ENCODE results near the gene KLF13. TPM values are rescaled to one million over a fixed set of nuclear protein-coding genes. Genes with fewer than 3 reads are reported as not detected.

KLF13 gene
- total RNA-seq, 1 donor from 2014 or later = 30.8 TPM

DNA sequence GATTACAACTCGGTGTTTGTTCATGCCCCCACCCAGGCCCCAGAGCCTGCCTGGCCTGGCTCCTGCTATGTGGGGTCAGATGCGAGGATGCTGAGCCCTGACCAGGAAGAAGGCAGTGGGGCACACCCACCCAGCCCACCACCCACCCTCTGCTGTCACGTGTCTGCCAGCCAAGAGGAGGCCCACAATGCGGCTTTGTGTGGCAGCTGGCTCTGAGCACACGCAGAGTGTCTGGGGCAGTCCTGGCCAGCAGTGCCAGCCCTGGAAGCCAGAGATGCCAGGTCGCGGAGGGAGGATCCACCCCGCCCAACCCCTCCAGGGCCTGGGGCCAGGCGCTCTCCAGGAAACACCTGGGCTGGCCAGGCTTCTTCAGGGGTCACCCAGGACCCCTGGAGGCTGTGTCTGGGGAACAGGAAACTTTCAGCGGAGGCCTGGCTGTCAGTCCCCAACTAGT lies 26.4 kb upstream of the KLF13 start:
- DNase-seq = no peak

GRCh38 chr15:31300981-31301672 lies 25.5 kb upstream of the KLF13 start:
- no peak for DNase-seq

- DNase-seq = no peak
Measured at GRCh38 chr15:31301673-31301990, 25.0 kb upstream of the KLF13 start.

- DNase-seq = no peak
Measured at GRCh38 chr15:31302029-31302657, 24.5 kb upstream of the KLF13 start.

DNA sequence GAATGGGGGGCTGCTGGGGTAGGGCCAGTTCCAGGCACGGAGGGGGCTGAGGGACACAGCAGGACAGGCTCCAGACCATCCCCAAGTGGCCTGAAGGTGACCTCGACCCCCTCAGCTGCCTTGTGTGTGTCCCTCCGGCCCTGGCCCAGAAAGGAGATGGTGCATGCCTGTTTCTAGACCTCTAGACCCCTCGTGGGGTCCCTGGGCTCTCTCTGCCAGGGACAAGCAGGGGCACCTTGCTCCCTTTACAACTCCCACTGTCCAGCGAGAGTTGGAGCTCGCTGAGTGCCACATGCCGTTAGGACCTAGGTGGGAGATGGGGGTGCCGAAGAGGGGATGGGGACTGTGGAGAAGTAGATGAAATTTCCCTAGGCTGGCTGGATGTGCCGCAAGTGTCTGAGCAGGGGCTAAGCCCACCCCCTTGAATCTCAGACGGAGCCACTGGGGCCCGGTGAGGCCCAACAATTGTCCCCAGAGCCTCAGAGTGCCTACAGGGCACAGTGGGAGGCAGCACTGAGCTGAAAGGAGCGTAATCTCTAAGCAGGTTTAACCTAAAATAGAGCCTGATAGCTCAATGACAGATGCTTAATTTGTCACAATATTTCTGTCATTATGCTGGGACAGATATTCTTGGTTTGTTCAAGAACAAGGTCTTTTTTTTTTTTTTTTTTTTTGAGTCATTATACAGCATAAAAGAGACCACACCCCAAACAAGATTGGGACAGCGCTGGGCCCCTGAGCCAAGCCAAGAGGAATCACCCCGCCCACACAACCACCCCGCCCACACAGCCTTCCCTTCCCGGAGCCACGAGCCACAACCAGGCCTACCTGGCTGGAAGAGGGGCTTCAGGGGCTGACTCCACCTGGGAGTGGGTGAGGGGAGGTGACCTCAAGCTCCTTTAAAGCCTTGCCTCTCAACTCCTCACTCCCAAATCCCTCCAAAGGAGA lies 23.6 kb upstream of the KLF13 start:
- DNase-seq = no peak

DNA sequence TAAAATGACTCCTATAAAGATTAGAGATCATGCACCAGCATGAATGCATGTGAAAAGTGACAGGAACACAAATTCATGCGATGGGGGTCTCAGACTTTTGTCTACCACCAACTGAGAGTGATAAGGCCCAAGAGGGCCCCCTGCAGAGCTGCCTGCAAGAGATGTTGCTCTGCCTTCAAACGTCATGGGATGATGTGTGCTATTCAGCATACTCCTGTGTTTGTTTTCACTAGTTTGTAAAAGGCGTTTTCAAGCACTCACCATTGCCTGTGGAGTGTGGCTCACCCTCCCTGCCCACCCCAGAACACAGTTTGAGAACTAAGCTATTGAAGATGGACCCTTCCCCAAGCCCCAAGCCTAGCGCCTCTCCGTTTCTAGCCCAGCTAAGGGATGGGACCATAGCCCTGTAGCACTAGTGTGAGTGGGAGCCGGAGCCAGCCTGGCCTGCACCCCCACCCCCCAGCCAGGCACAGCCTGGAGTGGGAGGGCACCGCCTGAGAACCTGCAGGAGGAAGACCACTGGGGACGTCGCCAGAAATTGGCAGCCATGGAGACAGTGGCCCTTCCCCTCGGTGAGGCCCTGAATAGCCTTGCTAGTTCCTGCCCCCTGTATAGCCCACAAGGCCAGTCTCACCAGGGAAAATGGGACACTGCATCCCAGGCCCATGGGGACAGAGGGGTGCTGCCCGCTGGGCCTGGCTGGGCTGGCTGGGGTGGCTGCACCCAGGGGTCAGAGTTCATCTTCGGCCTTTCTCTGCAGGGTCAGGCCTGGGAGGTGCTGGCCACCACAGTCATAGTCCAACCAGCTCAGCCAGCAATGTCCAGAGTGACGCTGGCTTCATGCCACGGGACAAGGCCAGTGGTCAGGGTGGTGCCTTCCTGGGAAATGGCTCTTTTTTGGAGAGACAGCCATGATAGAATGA lies 22.6 kb upstream of the KLF13 start:
- no peak for DNase-seq

GRCh38 chr15:31304751-31305365 lies 21.8 kb upstream of the KLF13 start:
- no peak for DNase-seq

DNA sequence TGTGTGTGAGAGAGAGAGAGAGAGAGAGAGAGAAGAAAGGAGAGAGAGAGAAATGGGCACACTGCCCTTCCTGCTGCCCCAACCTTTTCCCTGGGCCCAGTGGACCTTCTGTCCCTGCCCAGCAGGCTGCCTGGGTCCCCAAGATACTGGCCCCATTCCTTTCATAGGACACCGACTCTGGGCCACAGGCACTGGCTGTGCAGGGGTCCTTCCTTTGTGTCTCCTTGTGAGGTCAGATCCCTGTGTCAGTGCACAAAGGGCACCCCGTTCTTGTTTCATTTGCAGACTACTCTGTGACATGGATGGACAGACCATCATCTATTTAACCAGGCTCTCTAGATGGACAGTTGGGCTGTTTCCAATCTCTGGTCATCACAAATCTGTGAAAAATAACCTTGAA lies 21.3 kb upstream of the KLF13 start:
- no peak for DNase-seq

DNA sequence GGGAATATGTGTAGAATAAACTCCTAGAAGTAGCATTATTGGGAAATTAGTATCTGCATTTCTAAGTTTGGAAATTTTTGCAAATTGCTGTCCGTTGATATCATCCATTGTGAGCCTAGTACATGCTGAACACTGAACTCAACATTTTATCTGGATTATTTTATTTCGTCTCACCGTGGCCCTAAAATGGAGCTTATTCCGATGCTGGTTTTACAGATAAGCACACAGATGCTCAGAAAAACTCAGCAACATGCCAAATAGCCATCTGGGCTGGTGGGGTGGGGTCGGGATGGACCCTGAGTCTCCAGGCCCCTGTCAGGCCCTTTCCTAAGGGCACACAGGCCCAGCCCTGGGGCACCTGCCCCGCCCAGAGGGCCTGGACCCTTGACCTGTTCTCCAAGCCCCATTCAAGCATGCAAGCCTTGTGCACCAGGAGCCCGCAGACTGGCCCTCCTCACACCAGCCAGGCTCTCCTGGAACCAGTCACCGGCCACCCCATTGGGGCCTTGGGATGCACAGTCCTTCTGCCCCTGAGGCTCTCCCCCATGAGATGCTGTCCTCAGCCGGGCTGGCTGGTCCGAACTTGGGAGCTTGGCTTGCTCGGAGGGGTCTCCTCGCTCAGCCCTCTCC lies 20.7 kb upstream of the KLF13 start:
- no peak for DNase-seq

DNA sequence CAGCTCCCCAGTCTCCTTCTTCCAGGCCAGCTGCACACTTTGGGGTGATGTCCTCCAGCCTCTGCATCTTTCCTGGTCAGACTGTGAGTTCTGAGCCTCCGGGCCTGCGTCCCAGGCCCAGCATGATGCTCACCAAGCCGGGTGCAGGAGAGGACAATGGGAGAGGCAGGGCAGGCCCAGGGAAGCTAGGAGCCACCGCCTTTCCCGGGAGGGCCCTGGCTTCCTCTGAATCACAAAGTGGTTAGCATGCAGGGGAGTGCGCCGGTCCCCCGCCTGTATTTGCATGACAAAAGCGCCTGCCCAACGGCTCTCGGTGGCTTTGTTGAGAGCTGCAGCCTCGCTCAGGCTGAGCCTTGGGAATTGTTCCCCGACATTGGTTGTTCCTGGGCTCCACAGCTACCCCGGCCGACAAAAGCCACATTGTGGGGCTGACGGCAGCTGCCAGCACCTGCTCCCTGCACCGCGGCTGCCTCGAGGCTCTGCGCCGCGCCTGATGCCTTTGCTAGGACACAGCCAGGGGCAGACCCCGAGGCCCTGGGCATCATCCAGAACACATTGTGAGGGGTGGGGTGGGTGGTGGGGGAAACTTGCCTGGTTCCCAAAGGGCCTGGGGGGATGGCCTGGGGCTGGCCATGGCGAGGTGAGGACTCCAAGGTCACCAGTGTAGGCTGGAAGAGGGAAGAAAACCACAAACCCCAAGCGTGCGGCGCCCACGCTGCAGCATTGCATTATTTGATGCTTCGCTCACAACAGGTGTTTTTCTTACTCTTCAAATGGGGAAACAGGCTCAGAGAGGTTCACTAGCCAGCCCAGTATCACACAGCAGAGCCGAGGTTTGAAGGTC lies 20.0 kb upstream of the KLF13 start:
- DNase-seq = no peak

- DNase-seq = no peak
Measured at GRCh38 chr15:31307270-31308184, 19.1 kb upstream of the KLF13 start.

DNA sequence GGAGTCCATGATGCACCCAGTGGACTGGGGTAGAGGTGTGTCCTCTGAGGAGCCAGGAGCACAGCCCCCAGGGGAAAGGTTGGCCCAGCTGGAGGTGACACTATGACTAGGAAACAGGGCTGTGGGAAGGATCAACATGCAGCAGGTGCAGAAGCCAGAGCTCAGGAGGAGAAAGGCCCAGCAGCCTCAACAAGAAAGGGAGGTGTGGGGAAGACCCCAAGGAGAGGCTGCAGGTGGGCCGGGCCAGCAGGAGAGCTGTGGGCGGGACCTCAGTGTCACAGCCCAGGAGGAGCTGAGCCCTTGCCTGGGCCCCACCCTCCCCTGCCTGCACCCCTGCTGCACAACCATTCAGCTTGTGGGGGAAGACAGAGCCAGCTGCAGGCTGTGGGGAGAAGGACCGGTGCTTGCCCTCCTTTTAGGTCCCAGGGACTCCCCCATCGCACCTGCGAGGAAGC lies 18.4 kb upstream of the KLF13 start:
- DNase-seq = no peak

DNA sequence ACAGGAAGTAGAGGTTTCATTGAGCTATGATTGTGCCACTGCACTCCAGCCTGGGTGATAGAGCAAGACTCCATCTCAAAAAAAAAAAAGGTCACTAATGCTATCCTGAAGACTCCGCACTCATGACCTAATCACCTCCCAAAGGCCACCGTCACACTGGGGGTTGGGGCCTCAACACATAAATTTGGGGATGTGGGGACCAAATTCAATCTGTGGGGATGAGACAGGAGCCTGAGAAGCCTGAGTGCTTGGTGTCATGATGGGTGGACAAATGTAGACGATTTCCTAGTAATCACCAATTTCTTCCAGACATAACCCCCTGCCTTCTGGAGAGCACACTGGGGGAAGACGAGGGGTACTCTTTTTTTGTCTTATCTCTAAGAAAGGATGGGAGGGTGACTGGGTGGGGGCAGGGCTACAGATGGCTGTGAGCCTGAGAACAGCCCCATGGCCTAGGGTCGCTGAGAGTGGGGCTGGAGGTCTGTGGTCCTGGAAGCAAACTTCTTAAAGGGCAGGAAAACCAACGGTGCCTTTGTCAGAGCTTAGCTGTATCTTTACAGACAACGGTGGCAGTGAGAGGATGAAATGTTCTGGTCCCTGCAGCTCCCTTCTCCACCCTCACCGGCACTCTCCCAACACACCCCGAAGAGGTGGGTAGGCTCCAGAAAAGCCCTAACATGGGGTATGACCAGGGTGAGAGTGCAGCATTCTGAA lies 16.6 kb upstream of the KLF13 start:
- DNase-seq = no peak

DNA sequence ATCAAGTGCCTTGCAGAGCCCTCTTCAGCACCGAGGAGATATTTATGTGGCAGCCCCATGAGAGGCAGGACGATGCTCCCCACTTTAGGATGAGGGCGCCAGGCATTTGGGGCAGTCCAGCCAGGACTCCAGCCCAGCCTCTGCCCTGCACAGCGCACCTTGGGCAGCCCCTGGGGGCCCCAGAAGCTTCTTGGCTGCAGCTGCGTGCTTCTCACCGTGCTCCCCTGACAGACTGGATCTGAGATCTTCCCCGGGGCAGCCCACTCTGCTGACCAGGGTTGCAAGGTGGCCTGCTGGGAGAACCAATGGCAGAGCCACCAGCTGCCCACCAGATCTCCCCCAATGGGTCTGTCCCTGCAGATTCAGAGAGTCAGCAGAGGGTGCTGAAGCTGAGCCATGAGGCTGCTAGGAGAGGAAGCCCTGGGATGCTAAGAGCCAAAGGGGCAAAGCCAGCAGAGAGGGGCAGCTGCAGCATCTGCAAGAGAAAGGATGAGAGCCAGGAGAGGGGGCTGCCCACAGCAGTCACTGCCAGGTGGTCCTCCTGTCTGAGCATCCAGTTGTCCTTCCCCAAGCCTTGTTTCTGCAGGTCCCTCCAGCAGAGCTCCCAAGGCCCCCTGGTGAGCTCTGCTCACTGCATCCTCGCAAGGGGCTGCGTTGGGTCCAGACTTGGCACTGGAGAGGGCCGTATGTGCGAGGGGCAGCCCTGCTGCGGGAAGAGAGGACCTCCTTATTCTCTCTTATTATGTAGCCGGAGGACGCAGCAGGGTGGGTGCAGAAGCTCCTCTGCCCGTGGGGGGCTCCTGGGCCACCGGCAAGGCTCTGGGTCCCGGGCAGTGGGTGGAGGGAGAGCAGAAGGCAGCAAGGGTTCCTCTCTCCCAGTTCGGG lies 14.7 kb upstream of the KLF13 start:
- no peak for DNase-seq

DNA sequence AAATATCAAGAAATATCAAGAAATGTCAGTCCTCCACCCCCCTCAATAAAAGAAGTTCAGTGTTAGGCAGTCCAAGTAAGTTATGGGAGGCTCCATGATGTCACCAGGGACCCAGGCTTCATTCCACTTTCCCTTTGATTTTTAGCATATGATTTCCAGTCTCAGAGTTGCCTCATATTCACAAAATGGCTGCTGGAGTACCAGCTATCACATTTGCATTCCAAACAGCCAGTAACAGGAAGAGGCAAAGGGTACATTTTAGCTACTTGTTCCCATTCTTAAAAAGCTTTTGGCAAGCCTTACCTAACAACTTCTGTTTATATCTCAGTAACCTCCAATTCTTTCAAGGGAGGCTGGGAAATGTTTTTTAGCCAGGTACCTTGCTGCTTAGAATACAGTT lies 13.4 kb upstream of the KLF13 start:
- no peak for DNase-seq

GRCh38 chr15:31314380-31314779 lies 12.3 kb upstream of the KLF13 start:
- DNase-seq = no peak

- no peak for DNase-seq
Measured at GRCh38 chr15:31316135-31316795, 10.4 kb upstream of the KLF13 start.

Measured in skin of body (tissue), 2 donors.